H1 (cell line): ENCODE data around the gene ELOVL1. TPM values are rescaled to one million over a fixed set of nuclear protein-coding genes. Genes with fewer than 3 reads are reported as not detected.

Experiments used
- CTCF ChIA-PET: fragments of 300-600 bp; sonication (Branson Sonifier 250); formaldehyde crosslinking; loops from one replicate; lab custom pipeline; 2021; ENCODE audit not compliant: partially characterized antibody; lab: Charles Lee
- POLR2A ChIA-PET: fragments of 300-600 bp; sonication (Branson Sonifier 250); formaldehyde crosslinking; loops from one replicate; lab custom pipeline; 2021; ENCODE audit warnings: inconsistent platforms; ENCODE audit not compliant: partially characterized antibody; lab: Charles Lee
- DNase-seq, 2 experiments: peaks; one replicate each; pipeline versions ENCODE4 v3.0.0 to v3.0.0-alpha.2; 2010 to 2022; ENCODE audit warnings: low spot score in 2 of 2, low read depth in 1 of 2, mixed read lengths in 1 of 2
- FAIRE-seq: peaks from 2 replicates; lab custom pipeline; 2011; peaks lifted over from hg19 to GRCh38; lab: Jason Lieb, UNC
- H2AFZ ChIP-seq: 2 replicates; pipeline ENCODE4 v1.8.1; 2012; ENCODE audit warnings: low read length, inconsistent platforms
- H2AK5ac ChIP-seq: 2 replicates; pipeline ENCODE4 v1.6.1; 2013; ENCODE audit warnings: low read depth, low read length
- H2BK120ac ChIP-seq: replicated peaks from 2 replicates; pipeline ENCODE3; 2013; ENCODE audit warnings: low read depth, low read length, inconsistent platforms
- H2BK12ac ChIP-seq: 2 replicates; pipeline ENCODE4 v1.6.1; 2013; ENCODE audit warnings: low read depth, low read length
- H2BK15ac ChIP-seq: 2 replicates; pipeline ENCODE4 v1.6.1; 2013; ENCODE audit warnings: low read length
- H2BK20ac ChIP-seq: 2 replicates; pipeline ENCODE4 v1.6.1; 2013; ENCODE audit warnings: low read length
- H2BK5ac ChIP-seq: 2 replicates; pipeline ENCODE4 v1.6.1; 2013; ENCODE audit warnings: low read depth, low read length
- H3K14ac ChIP-seq: 2 replicates; pipeline ENCODE4 v1.6.1; 2013; ENCODE audit warnings: inconsistent platforms; ENCODE audit not compliant: insufficient read length
- H3K18ac ChIP-seq: 2 replicates; pipeline ENCODE4 v1.6.1; 2013; ENCODE audit warnings: low read length; ENCODE audit errors: extremely low read depth
- H3K23ac ChIP-seq: 2 replicates; pipeline ENCODE4 v1.6.1; 2013; ENCODE audit warnings: inconsistent platforms; ENCODE audit not compliant: insufficient read length
- H3K23me2 ChIP-seq: 2 replicates; pipeline ENCODE4 v1.6.1; 2013; ENCODE audit warnings: low read depth, low read length
- H3K27ac ChIP-seq: 2 replicates; pipeline ENCODE4 v1.6.1; 2011; ENCODE audit warnings: low read depth, low read length, inconsistent platforms
- H3K27me3 ChIP-seq, 4 experiments: replicated peaks in 1 of 4; 1 replicate in 1 of 4; 2 replicates in 3 of 4; pipeline versions ENCODE4 v1.6.1 to v1.8.1; 2011 to 2013; ENCODE audit warnings: low read length in 3 of 4, mild to moderate bottlenecking in 3 of 4, inconsistent platforms in 2 of 4, mixed read lengths in 2 of 4, moderate library complexity in 1 of 4; ENCODE audit not compliant: control insufficient read depth in 3 of 4, insufficient read depth in 3 of 4; ENCODE audit errors: extremely low read depth in 1 of 4
- H3K36me3 ChIP-seq, 4 experiments: 2 replicates each; pipeline versions ENCODE4 v1.6.1 to v1.8.1; 2011 to 2013; ENCODE audit warnings: mild to moderate bottlenecking in 4 of 4, low read length in 3 of 4, moderate library complexity in 2 of 4, control low read depth in 1 of 4, inconsistent platforms in 1 of 4; ENCODE audit not compliant: insufficient read depth in 4 of 4, control insufficient read depth in 2 of 4
- H3K4ac ChIP-seq: replicated peaks from 2 replicates; pipeline ENCODE3; 2013; ENCODE audit warnings: low read length, low read depth, mixed read lengths, inconsistent platforms; ENCODE audit not compliant: insufficient read length
- H3K4me1 ChIP-seq, 4 experiments: replicated peaks in 1 of 4; 1 replicate in 1 of 4; 2 replicates in 3 of 4; pipeline versions ENCODE4 v1.6.1 to v1.8.1; 2011 to 2013; ENCODE audit warnings: low read length in 3 of 4, inconsistent platforms in 2 of 4, mixed read lengths in 1 of 4; ENCODE audit not compliant: insufficient read depth in 4 of 4, control insufficient read depth in 3 of 4
- H3K4me2 ChIP-seq, 2 experiments: 2 replicates each; pipeline versions ENCODE4 v1.6.1 to v1.8.1; 2011 to 2013; ENCODE audit warnings: low read depth in 2 of 2, low read length in 2 of 2, control low read depth in 1 of 2, inconsistent platforms in 1 of 2, mild to moderate bottlenecking in 1 of 2; ENCODE audit not compliant: insufficient read depth in 1 of 2
- H3K4me3 ChIP-seq, 4 experiments: fragments of 200-600, 300-600 bp in 1 of 4; sonication (generic), shearing (Covaris generic), sonication (Bioruptor Twin) in 1 of 4; 2 replicates each; pipeline versions ENCODE4 v1.5.1 to v1.8.1; 2011 to 2016; ENCODE audit warnings: low read length in 4 of 4, low read depth in 3 of 4, control low read depth in 2 of 4, inconsistent platforms in 2 of 4, mild to moderate bottlenecking in 2 of 4, mixed read lengths in 1 of 4, moderate library complexity in 1 of 4; ENCODE audit not compliant: insufficient read depth in 2 of 4; ENCODE audit errors: extremely low read depth in 1 of 4
- H3K56ac ChIP-seq: replicated peaks from 2 replicates; pipeline ENCODE3; 2013; ENCODE audit warnings: low read depth, mild to moderate bottlenecking, mixed read lengths, low read length, inconsistent platforms; ENCODE audit not compliant: insufficient read length
- H3K79me1 ChIP-seq: 2 replicates; pipeline ENCODE4 v1.6.1; 2013; ENCODE audit warnings: low read depth, low read length, control low read depth
- H3K79me2 ChIP-seq, 2 experiments: 2 replicates each; pipeline versions ENCODE4 v1.6.1 to v1.8.1; 2012 to 2013; ENCODE audit warnings: low read length in 2 of 2, mild to moderate bottlenecking in 2 of 2, inconsistent platforms in 1 of 2; ENCODE audit not compliant: insufficient read depth in 2 of 2, control insufficient read depth in 1 of 2
- H3K9ac ChIP-seq, 4 experiments: replicated peaks in 1 of 4; 1 replicate in 1 of 4; 2 replicates in 3 of 4; pipeline versions ENCODE4 v1.6.1 to v1.8.1; 2011 to 2013; ENCODE audit warnings: low read depth in 3 of 4, low read length in 3 of 4, control low read depth in 2 of 4, mild to moderate bottlenecking in 2 of 4, moderate library complexity in 2 of 4, inconsistent platforms in 1 of 4; ENCODE audit errors: extremely low read depth in 1 of 4
- H3K9me3 ChIP-seq, 2 experiments: 2 replicates each; pipeline versions ENCODE4 v1.6.1 to v1.8.1; 2012 to 2013; ENCODE audit warnings: mild to moderate bottlenecking in 2 of 2, moderate library complexity in 2 of 2, control low read depth in 1 of 2, inconsistent platforms in 1 of 2, low read depth in 1 of 2, low read length in 1 of 2, mixed read lengths in 1 of 2; ENCODE audit not compliant: insufficient read depth in 2 of 2
- H4K20me1 ChIP-seq, 2 experiments: replicated peaks in 1 of 2; 2 replicates each; pipeline versions ENCODE3 to v1.8.1; 2011 to 2013; ENCODE audit warnings: inconsistent platforms in 2 of 2, low read length in 2 of 2, mild to moderate bottlenecking in 1 of 2; ENCODE audit not compliant: insufficient read depth in 2 of 2, control insufficient read depth in 1 of 2
- H4K5ac ChIP-seq: 2 replicates; pipeline ENCODE4 v1.6.1; 2013; ENCODE audit warnings: low read length, low read depth, mixed read lengths, inconsistent platforms; ENCODE audit not compliant: insufficient read length
- H4K8ac ChIP-seq: 2 replicates; pipeline ENCODE4 v1.8.0; 2013; ENCODE audit warnings: mild to moderate bottlenecking, moderate library complexity, low read length, inconsistent platforms; ENCODE audit not compliant: insufficient read depth; ENCODE audit errors: extremely low read depth
- H4K91ac ChIP-seq: replicated peaks from 2 replicates; pipeline ENCODE3; 2013; ENCODE audit warnings: low read length, mixed read lengths, inconsistent platforms; ENCODE audit not compliant: insufficient read length
- BRCA1 ChIP-seq: IDR thresholded peaks from 2 replicates; pipeline ENCODE4 v1.6.1; 2012; ENCODE audit warnings: low read depth, low read length, improper control_type of control experiment
- SRF ChIP-seq: IDR thresholded peaks from 2 replicates; pipeline ENCODE4 v1.6.1; 2011; ENCODE audit warnings: mild to moderate bottlenecking, low read depth, low read length, moderate library complexity
- SUZ12 ChIP-seq: fragments of 200-600 bp; sonication (generic); IDR thresholded peaks from 2 replicates; pipeline ENCODE4 v1.6.1; 2012; ENCODE audit warnings: mild to moderate bottlenecking, inconsistent platforms, low read length, moderate library complexity, mixed read lengths
- TAF7 ChIP-seq: optimal IDR thresholded peaks from 2 replicates; pipeline ENCODE3; 2011; ENCODE audit warnings: low read depth, mild to moderate bottlenecking, inconsistent platforms, low read length, moderate library complexity, borderline replicate concordance
- WGBS, 2 experiments: shearing (Covaris generic) in 1 of 2; methylation state at CpG; one replicate each; pipeline versions ENCODE4 v1.1.6 to v1.1.7; 2013 to 2015; ENCODE audit warnings: low lambda C conversion rate in 2 of 2, mixed read lengths in 2 of 2, inconsistent platforms in 1 of 2, low coverage in 1 of 2, missing lambda C conversion rate in 1 of 2; ENCODE audit not compliant: insufficient replicate concordance in 2 of 2, insufficient coverage in 1 of 2, insufficient read length in 1 of 2; ENCODE audit errors: extremely low coverage in 1 of 2, missing lambda C conversion rate in 1 of 2; 5-methylcytosine and 5-hydroxymethylcytosine counted together
- polyA plus RNA-seq, 7 experiments: library from polyadenylated mRNA; depleted of rRNA in 3 of 7; stranded (reverse) in 5 of 7; unstranded in 2 of 7; fragments of >200 nt in 5 of 7; fragments of 200-250 nt in 2 of 7; gene quantifications; 1 replicate in 5 of 7; 2 replicates in 1 of 7; 4 replicates in 1 of 7; pipeline versions ENCODE4 v1.2.1 to v1.2.3, GENCODE V29; 2011 to 2013; ENCODE audit warnings: missing spikeins in 2 of 7, mixed read lengths in 2 of 7
- total RNA-seq: library from RNA; stranded (reverse); fragmentation: NEBNext Ultra II Directional; extraction: Animal tissue kit (Norgen Biotek cat#: 25700); gene quantifications from 2 replicates; pipeline ENCODE4 v1.2.1, GENCODE V29; 2021

ELOVL1 gene
- total and polyA plus RNA-seq, 2 of the 8 experiments (the other 6 are each of a cell fraction or from before 2014, with no cell fraction given) = 28.5 to 68.1 TPM

DNA sequence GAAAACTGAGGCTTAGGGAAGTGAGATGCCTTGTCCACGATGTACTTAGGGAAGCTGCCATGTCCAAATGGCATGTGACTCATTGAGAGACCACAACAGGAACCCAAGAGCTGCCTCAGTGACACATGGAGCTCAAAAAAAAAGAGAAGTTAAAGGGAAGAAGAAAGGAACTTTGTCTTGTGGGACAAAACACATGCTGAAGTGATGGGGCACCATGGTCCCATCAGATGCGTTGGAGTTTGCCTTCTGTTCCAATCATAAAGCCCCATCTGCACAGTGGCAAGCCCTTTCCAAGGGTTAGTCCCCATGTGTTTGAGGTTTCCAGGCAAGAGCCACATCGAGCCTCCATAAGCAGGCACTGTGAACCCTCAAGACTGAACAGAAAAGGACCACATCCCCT, 13.8 kb upstream of the ELOVL1 start:
- no peaks in the 10 kb centered on the region for H3K9me3 ChIP-seq
- H4K8ac ChIP-seq = no peak overlapping the region
- CTCF ChIA-PET = interaction anchor here (0.6 to 3.8 kb wide), 11 partner anchors 9 to 155 kb away, joined by 3 to 15 read pairs (median 5); partner anchors contain the start of gene CDC20
- no peaks in the 10 kb centered on the region for H3K23me2 ChIP-seq
- no peak overlapping the region for H4K91ac ChIP-seq
- no peak overlapping the region for H2BK120ac ChIP-seq
- no peaks in the 10 kb centered on the region for H3K79me1 ChIP-seq
- H2BK5ac ChIP-seq = no peak overlapping the region
- H2AFZ ChIP-seq = no peak overlapping the region
- no peak overlapping the region for H3K56ac ChIP-seq
- FAIRE-seq (no peak), DNase-seq (no peak)
- peaks cover 5 to 37% (median 33%) of the 10 kb centered on the region in 4 experiments for H3K36me3 ChIP-seq
- no peaks in the 10 kb centered on the region for H3K27me3 ChIP-seq
- no peak overlapping the region for H2BK15ac ChIP-seq
- no peak overlapping the region for H4K5ac ChIP-seq
- H3K4me3 ChIP-seq = no peak overlapping the region
- no peak overlapping the region for H3K9ac ChIP-seq
- no peak overlapping the region for H2AK5ac ChIP-seq
- no peak overlapping the region for H2BK12ac ChIP-seq
- H3K18ac ChIP-seq = no peak overlapping the region
- no peak overlapping the region for H3K14ac ChIP-seq
- no peaks in the 10 kb centered on the region for H4K20me1 ChIP-seq
- no peak overlapping the region for H2BK20ac ChIP-seq
- TF ChIP-seq SUZ12 (no peak), BRCA1 (no peak), TAF7 (no peak), SRF (no peak)
- TF ChIP-seq, all 59 proteins: peak for 0
- Histone ChIP-seq H3K4me2 (no peak overlapping the region), H3K4me1 (no peaks in the 10 kb centered on the region), H3K23ac (no peak overlapping the region), H3K79me2 (no peaks in the 10 kb centered on the region), H3K27ac (no peak overlapping the region), H3K4ac (no peak overlapping the region)
- POLR2A ChIA-PET = interaction anchor here (0.7 to 1.5 kb wide), 4 partner anchors 9 to 23 kb away, joined by 3 to 9 read pairs (median 4); partner anchors contain the start of gene ELOVL1
- 95% methylated on average over 3 of the region's 3 CpGs; no CpG with 5 or more reads in 1 of the 2 experiments for WGBS, 2 experiments
